ENCODE measurements around the gene KCNAB2.

The KCNAB2 gene

GRCh38 chr1:6003568-6004411 is 41.9 kb upstream of the KCNAB2 start:
- H3K27ac ChIP-seq (replicated peaks): no peak overlapping the region
- no peaks in the 10 kb centered on the region for H3K27me3 ChIP-seq (ENCODE audit: insufficient read depth, poor library complexity, severe bottlenecking)
- TF ChIP-seq SPI1 (IDR thresholded peaks at IDR 0.05; ENCODE audit: borderline replicate concordance, low read depth) (no peak), POLR2AphosphoS5 (IDR thresholded peaks at IDR 0.05; ENCODE audit: low read depth) (no peak), REST (IDR thresholded peaks at IDR 0.05; ENCODE audit: insufficient replicate concordance, low read depth) (no peak), GABPA (IDR thresholded peaks at IDR 0.05; ENCODE audit: low read depth) (no peak)
- TF ChIP-seq, protein P1, sequence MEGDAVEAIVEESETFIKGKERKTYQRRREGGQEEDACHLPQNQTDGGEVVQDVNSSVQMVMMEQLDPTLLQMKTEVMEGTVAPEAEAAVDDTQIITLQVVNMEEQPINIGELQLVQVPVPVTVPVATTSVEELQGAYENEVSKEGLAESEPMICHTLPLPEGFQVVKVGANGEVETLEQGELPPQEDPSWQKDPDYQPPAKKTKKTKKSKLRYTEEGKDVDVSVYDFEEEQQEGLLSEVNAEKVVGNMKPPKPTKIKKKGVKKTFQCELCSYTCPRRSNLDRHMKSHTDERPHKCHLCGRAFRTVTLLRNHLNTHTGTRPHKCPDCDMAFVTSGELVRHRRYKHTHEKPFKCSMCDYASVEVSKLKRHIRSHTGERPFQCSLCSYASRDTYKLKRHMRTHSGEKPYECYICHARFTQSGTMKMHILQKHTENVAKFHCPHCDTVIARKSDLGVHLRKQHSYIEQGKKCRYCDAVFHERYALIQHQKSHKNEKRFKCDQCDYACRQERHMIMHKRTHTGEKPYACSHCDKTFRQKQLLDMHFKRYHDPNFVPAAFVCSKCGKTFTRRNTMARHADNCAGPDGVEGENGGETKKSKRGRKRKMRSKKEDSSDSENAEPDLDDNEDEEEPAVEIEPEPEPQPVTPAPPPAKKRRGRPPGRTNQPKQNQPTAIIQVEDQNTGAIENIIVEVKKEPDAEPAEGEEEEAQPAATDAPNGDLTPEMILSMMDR (IDR thresholded peaks at IDR 0.05; ENCODE audit: insufficient read depth, low read length): no peak
- H3K4me3 ChIP-seq (replicated peaks; ENCODE audit: insufficient read depth, low read length): no peak overlapping the region
- DNase-seq (ENCODE audit: low read depth in 1 of 2, low spot score in 1 of 2): no peak

DNA sequence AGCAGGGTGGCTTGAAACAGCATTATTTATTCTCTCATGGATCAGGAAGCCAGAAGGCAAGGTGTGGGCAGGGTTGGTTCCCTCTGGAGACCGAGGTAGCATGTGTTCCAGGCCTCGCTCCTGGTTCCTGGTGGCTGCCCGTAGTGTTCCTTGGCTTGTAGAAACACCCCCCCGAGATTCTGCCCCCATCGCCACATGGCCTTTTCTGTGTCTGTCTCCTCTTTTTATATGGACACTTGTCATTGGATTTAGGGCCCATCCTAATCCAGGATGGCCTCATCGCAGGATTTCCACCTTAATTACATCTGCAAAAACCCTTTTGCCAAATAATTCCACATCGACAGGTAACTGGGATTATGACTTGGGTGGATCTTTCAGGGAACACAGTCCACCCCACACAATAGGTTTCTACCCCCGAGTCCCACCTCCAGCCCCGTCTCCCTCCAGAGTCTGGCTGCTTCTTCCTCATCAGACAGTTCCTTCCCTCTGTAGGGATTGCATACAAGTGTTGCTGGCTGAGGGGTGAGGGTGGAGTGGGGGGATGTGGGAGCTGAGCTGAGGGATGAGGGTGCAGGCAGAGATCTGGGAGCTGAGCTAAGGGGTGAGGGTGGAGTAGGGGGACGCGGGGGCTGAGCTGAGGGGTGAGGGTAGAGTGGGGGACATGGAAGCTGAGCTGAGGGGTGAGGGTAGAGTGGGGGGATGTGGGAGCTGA is 41.1 kb upstream of the KCNAB2 start:
- Histone ChIP-seq H3K27me3 (ENCODE audit: insufficient read depth, poor library complexity, severe bottlenecking) (no peaks in the 10 kb centered on the region), H3K4me3 (replicated peaks; ENCODE audit: insufficient read depth, low read length) (no peak overlapping the region), H3K27ac (replicated peaks) (no peak overlapping the region)
- no peak for DNase-seq (ENCODE audit: low read depth in 1 of 2, low spot score in 1 of 2)
- TF ChIP-seq, protein P1 (IDR thresholded peaks at IDR 0.05; ENCODE audit: insufficient read depth, low read length): no peak
- TF ChIP-seq REST (IDR thresholded peaks at IDR 0.05; ENCODE audit: insufficient replicate concordance, low read depth): no peak
- no peak for TF ChIP-seq SPI1 (IDR thresholded peaks at IDR 0.05; ENCODE audit: borderline replicate concordance, low read depth)
- no peak for TF ChIP-seq GABPA (IDR thresholded peaks at IDR 0.05; ENCODE audit: low read depth)
- TF ChIP-seq POLR2AphosphoS5 (IDR thresholded peaks at IDR 0.05; ENCODE audit: low read depth): no peak

DNA sequence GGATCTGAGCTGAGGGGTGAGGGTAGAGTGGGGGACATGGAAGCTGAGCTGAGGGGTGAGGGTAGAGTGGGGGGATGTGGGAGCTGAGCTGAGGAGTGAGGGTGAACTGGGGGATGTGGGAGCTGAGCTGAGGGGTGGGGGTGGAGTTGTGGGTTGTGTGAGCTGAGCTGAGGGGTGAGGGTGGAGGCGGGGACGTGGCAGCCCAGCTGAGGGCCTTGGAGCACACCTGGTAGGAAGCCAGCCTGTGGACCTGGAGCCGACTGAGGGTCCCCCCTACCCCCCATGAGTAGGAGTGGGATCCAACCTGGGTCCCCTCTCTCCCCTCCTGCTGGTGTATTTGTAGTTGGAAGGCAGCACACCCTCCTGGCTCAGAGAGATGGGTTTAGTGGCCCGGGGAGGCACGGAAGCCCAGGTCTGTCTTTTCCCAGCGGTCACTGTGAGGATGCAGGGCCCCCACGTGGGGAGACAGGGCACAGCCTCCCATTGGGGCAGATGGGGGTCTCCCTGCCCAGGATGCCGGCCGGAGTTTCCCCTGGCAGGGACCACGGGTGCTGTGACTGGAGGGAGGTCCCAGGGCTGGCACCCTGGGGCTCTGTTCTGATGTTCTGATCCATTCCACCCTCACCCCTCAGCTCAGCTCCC is 40.3 kb upstream of the KCNAB2 start:
- TF ChIP-seq POLR2AphosphoS5 (IDR thresholded peaks at IDR 0.05; ENCODE audit: low read depth) (no peak), SPI1 (IDR thresholded peaks at IDR 0.05; ENCODE audit: borderline replicate concordance, low read depth) (no peak)
- TF ChIP-seq, protein P1 (IDR thresholded peaks at IDR 0.05; ENCODE audit: insufficient read depth, low read length): no peak
- Histone ChIP-seq H3K27me3 (ENCODE audit: insufficient read depth, poor library complexity, severe bottlenecking) (no peaks in the 10 kb centered on the region), H3K4me3 (replicated peaks; ENCODE audit: insufficient read depth, low read length) (no peak overlapping the region), H3K27ac (replicated peaks) (no peak overlapping the region)
- DNase-seq (ENCODE audit: low read depth in 1 of 2, low spot score in 1 of 2): no peak

All from HL-60 (cell line).